GM21367 (cell line): Measurements from ENCODE around the gene MRPS24.

Source experiments
- ATAC-seq: cut with Tn5 transposase; IDR thresholded peaks from one replicate; pipeline ENCODE4 v1.9.1; 2021; ENCODE audit not compliant: unreplicated experiment

The MRPS24 gene

GRCh38 chr7:43877968-43878864 lies 8.9 kb upstream of the MRPS24 start:
- ATAC-seq, result no peak

DNA sequence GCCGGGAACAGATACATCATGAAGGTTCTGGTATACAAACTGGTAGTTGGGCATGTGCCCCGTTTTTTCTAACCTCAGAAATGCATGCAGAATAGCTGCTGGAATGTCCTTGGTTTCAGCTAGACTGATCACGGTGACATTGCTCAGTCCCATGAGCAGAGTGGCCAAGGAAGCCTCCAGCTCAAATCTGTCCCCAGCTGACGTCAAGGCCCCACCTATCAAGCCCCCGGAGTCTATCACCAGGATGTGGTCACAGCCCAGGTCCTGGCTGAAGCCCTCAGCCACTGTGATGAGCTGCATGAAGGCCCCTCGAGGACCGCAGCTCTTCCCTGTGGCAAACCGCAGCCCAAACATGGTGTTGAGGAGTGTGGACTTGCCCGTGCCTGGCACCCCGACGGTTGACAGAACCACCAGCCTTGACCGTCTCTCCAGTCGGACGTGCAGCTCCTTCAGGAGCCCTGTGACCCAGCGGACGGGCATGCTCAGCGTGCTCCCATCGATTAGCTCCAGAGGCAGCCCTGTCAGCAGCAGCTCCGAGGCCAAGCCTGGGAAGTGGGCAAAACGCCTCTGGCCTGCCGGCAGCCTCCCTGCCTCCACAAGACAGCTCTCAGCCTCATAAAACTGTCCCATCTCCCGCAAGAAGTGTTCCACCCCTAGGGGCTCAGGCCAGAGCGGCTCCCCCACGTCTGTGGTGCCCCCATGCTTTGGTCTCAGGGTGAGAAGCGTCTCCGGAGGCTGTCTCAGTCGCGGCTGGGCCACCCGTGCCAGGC lies 7.8 kb upstream of the MRPS24 start:
- ATAC-seq, result no peak

DNA sequence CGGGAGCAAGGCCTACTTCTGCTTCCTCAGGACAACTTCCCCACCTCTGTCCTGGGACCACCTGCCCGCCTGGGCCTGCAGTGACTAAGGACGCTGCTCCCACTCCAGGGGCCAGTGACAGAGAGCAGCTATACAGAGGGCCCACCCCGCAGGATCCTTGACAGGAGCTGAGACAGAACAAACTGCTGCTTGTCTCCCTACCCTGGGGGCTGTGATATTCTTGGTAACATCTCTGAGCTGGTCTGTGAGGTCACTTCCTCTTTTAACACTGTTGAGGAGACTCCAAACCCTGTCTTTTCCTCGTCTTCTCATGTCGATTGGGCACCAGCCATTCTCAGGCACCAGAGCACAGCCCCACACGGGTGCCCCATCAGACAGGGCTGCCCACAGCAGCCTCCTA lies 6.9 kb upstream of the MRPS24 start:
- ATAC-seq, result no peak

DNA sequence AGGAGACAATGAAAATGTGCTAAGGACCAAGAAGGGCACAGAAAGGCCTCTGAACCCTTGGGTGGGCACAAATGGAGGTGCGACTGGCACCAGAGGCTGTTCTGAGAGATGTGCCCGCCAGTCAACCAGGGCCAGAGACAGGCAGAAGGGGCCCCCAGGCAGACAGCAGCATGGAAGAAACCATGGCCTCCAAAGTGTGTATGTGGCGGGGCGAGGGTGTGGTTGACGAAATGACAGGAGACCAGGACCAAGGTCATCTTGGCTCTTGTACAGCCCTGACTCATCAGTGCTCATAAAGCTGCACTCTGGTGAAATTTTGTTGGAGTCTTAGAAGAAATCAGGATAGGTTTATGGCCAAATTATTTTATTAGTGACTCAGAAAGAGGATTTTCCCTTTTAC lies 4.0 kb upstream of the MRPS24 start:
- ATAC-seq, result no peak

- no peak for ATAC-seq
These were observed 3.2 kb upstream of the MRPS24 start for GRCh38 chr7:43872406-43873110.

GRCh38 chr7:43871064-43871463 lies 1.7 kb upstream of the MRPS24 start:
- no peak for ATAC-seq

DNA sequence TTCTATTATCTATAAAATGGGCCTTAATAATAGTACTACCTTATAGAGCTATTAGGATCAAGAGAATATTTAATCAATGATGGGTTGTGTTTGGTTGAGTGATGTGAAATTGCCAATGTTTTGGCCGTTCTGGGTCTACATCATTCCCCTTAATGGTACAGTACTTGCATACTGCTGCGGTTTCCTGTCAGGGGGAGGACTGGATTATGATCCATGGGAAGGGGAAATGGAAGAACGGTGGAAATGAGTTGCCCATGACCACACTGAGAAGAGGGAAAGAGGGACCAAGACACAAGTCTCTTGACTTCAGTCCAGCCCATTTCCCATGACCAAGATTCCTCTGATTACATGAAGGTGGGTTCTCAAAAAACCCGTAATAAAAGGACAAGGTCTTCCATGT lies 999 bp upstream of the MRPS24 start:
- no peak for ATAC-seq

DNA sequence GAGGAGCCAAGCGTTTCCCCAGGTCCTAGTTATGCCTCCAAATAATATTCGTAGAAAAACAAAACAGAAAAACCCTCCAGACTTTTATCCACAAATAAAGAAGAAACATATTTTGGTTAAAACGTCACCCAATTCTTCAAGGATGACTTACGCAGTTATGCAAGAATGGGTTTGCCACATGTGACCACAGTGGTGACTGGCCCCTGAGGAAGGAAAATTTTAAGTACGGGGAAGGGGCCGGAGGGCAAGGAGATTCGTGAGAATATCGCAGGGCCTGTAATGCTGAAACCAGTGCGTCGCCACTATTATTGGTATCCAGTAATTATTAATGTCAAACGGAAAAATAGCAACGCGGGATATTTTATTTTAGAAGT lies 537 bp upstream of the MRPS24 start:
- ATAC-seq, result no peak

GRCh38 chr7:43868681-43869005 lies 674 bp downstream of the MRPS24 start:
- no peak for ATAC-seq

DNA sequence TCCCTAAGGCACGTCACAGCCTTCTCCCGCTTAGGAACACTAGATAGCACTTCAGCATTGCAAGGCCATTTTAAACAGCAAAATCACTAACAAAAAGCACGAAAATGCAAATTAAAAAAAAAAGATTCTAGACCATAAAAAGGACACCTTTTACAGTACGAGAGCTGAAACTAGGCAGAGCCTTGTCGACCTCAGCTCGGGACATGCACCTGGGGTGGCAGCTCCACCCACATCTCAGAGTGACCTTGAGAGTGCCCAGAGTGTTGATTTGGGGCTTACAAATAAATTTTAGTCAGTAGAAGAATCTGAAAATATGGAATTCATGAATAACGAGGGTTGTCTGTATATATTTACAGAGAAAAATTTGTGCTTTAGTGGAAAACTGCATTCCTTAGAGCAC lies 1.1 kb downstream of the MRPS24 start:
- ATAC-seq, result no peak

DNA sequence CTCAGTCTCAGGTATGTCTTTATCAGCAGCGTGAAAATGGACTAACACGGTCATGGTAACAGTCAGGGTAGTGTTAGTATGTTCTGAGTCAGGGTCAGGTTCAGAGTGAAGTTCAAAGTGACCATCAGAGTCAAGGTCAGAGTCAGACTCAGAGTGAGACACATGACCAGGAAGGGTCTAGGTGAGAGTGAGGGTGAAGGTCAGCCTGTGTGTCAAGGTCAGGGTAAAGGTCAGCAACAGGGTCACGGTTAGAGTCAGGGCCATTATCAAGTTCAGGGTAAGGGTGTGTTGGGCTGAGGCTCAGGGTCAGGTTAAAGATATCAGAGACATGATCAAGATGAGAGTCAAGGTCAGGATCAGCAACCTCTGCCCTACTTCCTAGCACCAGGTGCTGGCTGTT lies 4.0 kb downstream of the MRPS24 start:
- ATAC-seq, result no peak

DNA sequence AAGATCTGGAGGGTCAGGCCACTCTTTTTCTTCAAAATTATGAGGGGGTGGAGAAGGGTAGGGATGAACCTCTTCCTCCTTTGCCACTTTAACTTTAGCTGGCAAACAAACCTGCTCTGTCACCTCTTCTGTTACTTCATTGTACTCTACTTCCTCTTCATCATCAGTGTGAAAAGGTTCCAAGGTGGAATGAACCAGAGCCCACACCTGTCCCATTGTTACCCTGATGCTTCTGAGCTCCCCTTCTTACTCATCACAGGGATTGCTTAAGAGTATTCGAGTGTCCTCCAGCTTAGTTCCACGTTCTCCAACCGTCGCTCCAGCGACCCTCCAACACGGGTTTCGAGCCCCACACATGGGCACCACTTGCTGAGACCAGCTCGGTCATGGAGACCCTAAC lies 5.2 kb downstream of the MRPS24 start:
- no peak for ATAC-seq

DNA sequence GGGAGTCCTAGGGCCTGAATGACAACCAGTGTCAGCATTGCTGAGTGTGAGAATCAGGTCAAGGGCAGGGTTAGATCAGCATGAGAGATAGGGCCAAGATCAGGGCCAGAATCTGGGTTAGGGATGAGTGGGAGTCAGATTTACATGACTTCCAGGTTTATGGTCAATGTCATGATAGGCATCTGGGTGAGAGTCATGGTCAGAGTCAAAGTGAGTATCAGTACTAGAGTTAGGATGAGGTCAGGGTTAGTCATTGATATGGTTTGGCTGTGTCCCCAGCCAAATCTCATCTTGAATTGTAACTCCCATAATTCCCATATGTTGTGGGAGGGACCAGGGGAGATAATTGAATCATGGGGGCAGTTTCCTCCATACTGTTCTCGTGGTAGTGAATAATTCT lies 12.3 kb downstream of the MRPS24 start:
- ATAC-seq, result no peak

DNA sequence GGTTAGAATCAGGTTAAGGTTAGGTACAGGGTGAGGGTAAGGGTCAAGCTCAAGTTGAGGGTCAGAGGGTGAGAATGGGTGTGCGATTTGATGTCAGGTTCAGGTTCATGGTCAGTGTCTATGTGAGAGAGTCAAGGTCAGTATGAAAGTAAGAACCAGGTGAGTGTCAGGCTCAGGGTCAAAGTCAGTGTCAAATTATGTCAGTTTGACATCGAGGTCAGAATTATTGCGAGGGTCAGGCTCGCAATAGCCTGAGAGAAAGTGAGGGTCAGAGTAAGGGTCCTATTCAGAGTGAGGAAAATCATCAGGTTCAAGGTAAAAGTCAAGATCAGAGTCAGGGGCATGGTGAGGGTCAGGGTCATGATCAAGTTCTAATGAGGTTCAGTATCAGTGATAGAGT lies 13.0 kb downstream of the MRPS24 start:
- no peak for ATAC-seq

GRCh38 chr7:43855176-43855575 lies 14.1 kb downstream of the MRPS24 start:
- no peak for ATAC-seq

DNA sequence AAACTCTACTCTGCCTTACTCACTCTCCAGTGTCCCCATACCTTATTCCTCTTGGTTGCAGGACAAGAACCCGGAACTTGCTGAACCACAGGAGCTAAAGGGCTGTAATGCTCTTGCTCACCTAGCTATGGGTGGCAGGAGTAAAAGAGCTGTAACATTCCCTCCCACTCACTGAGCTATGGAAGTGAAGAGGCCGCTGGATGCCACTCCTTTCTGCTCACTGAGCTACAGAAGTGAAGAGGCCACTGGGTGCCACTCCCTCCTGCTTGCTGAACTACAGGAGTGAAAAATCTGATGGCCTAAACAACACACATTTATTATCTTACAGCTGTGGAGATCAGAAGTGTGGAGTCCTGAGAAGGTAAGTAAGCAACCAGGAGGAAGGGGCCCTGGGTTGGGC lies 17.5 kb downstream of the MRPS24 start:
- no peak for ATAC-seq

DNA sequence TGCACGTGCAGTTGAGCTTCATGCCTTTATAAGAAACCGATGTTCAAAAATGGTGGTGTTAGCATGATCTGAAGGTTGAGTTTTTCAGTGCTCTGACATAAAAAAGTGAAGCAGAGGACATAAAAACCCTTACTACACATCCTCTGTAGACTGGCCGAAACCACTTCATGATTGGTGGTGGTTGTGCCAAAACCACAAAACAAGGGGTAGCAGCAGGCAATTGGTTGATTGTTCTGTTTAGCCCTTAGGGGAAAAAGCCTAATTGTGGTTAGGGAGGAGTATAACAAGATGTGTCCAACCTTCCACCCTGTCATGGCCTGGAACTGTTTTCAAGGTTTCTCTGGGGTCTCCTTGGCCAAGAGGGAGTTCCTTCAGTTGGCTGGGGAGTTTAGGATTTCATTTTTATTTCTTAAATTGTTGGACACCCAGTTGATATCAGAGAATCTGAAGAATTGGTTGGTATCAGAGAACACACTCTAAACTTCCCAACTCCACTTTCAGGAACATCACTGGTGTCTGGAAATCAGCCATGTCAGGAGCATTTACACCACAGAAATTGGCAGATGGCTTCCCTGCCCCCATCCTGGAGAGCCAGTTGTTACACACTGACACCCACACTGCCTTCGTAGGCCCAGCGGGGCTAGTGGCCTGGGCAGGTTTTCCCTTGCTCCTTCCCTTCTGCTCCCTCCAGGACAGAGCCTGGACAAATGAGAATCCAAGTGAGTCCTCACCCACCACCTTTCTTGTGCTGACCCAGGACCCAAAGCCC lies 18.8 kb downstream of the MRPS24 start:
- no peak for ATAC-seq

DNA sequence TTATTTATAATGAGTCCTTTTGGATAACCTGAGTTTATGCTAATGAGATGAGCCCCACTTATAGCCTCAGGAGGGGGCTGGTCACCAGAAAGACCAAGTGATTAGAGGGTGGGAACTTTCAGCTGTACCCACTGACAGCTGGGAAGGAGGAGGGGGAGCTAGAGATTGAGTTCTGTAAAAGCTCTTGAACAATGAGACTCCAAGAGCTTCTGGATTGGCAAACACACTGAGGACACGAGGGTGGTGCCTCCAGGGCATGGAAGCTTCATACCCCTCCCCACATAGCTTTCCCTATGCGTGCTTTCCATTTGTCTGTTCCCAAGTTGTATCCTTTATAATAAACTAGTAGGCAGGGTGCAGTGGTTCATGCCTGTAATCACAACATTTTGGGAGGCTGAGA lies 20.3 kb downstream of the MRPS24 start:
- ATAC-seq, result no peak

DNA sequence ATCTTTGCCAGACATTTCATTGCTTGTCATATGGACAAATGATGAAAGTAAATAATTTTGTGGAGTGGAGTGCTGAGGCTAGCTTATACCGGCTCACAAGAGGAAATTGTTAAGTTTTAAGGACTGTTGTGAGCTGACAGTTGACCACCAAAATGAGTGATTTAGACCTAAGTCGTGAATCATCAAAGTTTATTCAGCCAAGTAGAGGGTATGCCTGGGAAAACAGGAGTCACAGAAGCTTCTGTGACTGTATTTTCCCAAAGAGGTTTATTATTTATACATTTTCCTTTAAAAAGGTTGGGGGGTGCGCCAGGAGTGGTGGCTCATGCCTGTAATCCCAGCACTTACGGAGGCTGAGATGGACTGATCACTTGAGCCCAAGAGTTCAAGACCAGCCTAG lies 21.8 kb downstream of the MRPS24 start:
- no peak for ATAC-seq

GRCh38 chr7:43844662-43845061 lies 24.7 kb downstream of the MRPS24 start:
- no peak for ATAC-seq

GRCh38 chr7:43844257-43844656 lies 25.1 kb downstream of the MRPS24 start:
- no peak for ATAC-seq
